B cell (primary cell): ENCODE data around the gene MTHFSD. TPM values are rescaled to one million over a fixed set of nuclear protein-coding genes. Genes with fewer than 3 reads are reported as not detected.

Experiments
- ATAC-seq: fragments of 200-7000 bp; cut with Tn5 transposase; one replicate; pipeline ENCODE4 v1.10.0; 2021; ENCODE audit warnings: low read depth, mild to moderate bottlenecking, moderate number of reproducible peaks, moderate library complexity
- CTCF ChIA-PET: fragments of 350-600 bp; sonication (Branson Sonifier 250); formaldehyde crosslinking; loops from one replicate; lab custom pipeline; 2021; ENCODE audit warnings: antibody characterized with exemption, inconsistent platforms; lab: Charles Lee
- POLR2A ChIA-PET: fragments of 350-600 bp; sonication (Branson Sonifier 250); formaldehyde crosslinking; loops from one replicate; lab custom pipeline; 2021; ENCODE audit warnings: antibody characterized with exemption; lab: Charles Lee
- DNase-seq: peaks from one replicate; pipeline ENCODE4 v3.0.0; 2013
- H2AFZ ChIP-seq: 2 replicates; pipeline ENCODE4 v1.6.1; 2012; ENCODE audit warnings: mild to moderate bottlenecking, low read depth, low read length; ENCODE audit not compliant: insufficient read depth, poor library complexity, severe bottlenecking
- H3K27ac ChIP-seq, 2 donors: 1 replicate in 1 of 2; 2 replicates in 1 of 2; pipeline ENCODE4 v1.5.1; 2012 to 2013; ENCODE audit warnings: low read length in 2 of 2, mild to moderate bottlenecking in 2 of 2, moderate library complexity in 1 of 2
- H3K27me3 ChIP-seq, 4 experiments: fragments of 200-600 bp in 1 of 4; sonication (generic) in 1 of 4; replicated peaks in 1 of 4; 1 replicate in 2 of 4; 2 replicates in 2 of 4; pipeline versions ENCODE4 v1.6.1 to v1.7.0; 2013 to 2016; ENCODE audit warnings: low read length in 3 of 4, mild to moderate bottlenecking in 2 of 4, mixed read lengths in 1 of 4, moderate library complexity in 1 of 4; ENCODE audit not compliant: insufficient read depth in 4 of 4, control insufficient read depth in 3 of 4; ENCODE audit errors: control extremely low read depth in 1 of 4
- H3K36me3 ChIP-seq, 2 experiments: replicated peaks in 1 of 2; 1 replicate in 1 of 2; 2 replicates in 1 of 2; pipeline versions ENCODE4 v1.6.1 to v1.7.1; 2013; ENCODE audit warnings: low read length in 1 of 2; ENCODE audit not compliant: insufficient read depth in 2 of 2, control insufficient read depth in 1 of 2; ENCODE audit errors: control extremely low read depth in 1 of 2, extremely low read depth in 1 of 2
- H3K4me1 ChIP-seq, 2 donors: fragments of 200-600 bp in 1 of 2; sonication (generic) in 1 of 2; 1 replicate in 1 of 2; 2 replicates in 1 of 2; pipeline versions ENCODE4 v1.5.1 to v1.6.1; 2013 to 2017; ENCODE audit warnings: low read length in 2 of 2; ENCODE audit not compliant: control insufficient read depth in 2 of 2, insufficient read depth in 2 of 2
- H3K4me2 ChIP-seq: replicated peaks from 2 replicates; pipeline ENCODE3; 2012; ENCODE audit warnings: mild to moderate bottlenecking, low read depth, low read length; ENCODE audit not compliant: poor library complexity, severe bottlenecking
- H3K4me3 ChIP-seq, 5 experiments: fragments of 200-600 bp in 1 of 5; sonication (generic) in 1 of 5; 1 replicate in 3 of 5; 2 replicates in 2 of 5; pipeline versions ENCODE4 v1.5.1 to v1.7.0; 2011 to 2016; ENCODE audit warnings: low read length in 4 of 5, mild to moderate bottlenecking in 4 of 5, low read depth in 2 of 5, control low read depth in 1 of 5, moderate library complexity in 1 of 5; ENCODE audit not compliant: insufficient read depth in 1 of 5; ENCODE audit errors: control extremely low read depth in 1 of 5, extremely low read depth in 1 of 5
- H3K79me2 ChIP-seq: fragments of 200-600 bp; sonication (generic); one replicate; pipeline ENCODE4 v1.6.0; 2016; ENCODE audit warnings: low read length; ENCODE audit not compliant: control insufficient read depth, insufficient read depth
- H3K9ac ChIP-seq: fragments of 200-600 bp; sonication (generic); 2 replicates; pipeline ENCODE4 v1.6.1; 2017; ENCODE audit warnings: mild to moderate bottlenecking, low read length, moderate library complexity
- H3K9me3 ChIP-seq, 3 donors: one replicate each; pipeline versions ENCODE4 v1.6.1 to v1.7.1; 2013; ENCODE audit warnings: low read length in 2 of 3; ENCODE audit not compliant: control insufficient read depth in 2 of 3, insufficient read depth in 1 of 3; ENCODE audit errors: control extremely low read depth in 1 of 3
- H4K20me1 ChIP-seq: 2 replicates; pipeline ENCODE4 v1.6.0; 2012; ENCODE audit warnings: mild to moderate bottlenecking, low read length; ENCODE audit not compliant: insufficient read depth, control insufficient read depth, poor library complexity, severe bottlenecking
- H3K27ac Mint-ChIP-seq: one replicate; pipeline ENCODE4 v1.8.0; 2021; ENCODE audit warnings: mixed read lengths
- H3K27me3 Mint-ChIP-seq: one replicate; pipeline ENCODE4 v1.8.0; 2021; ENCODE audit warnings: mixed read lengths
- H3K4me1 Mint-ChIP-seq: one replicate; pipeline ENCODE4 v1.8.0; 2021; ENCODE audit warnings: mixed read lengths
- H3K4me3 Mint-ChIP-seq: one replicate; pipeline ENCODE4 v1.8.0; 2021; ENCODE audit warnings: mixed read lengths
- H3K9me3 Mint-ChIP-seq: one replicate; pipeline ENCODE4 v1.8.0; 2022; ENCODE audit warnings: mixed read lengths; ENCODE audit not compliant: insufficient read depth
- EZH2 ChIP-seq: IDR thresholded peaks from 2 replicates; pipeline ENCODE4 v1.6.1; 2012; ENCODE audit warnings: borderline replicate concordance, low read depth, mild to moderate bottlenecking, moderate library complexity, low read length; ENCODE audit not compliant: insufficient read depth, poor library complexity, severe bottlenecking
- WGBS: methylation state at CpG from one replicate; pipeline ENCODE4 v1.1.5; 2013; ENCODE audit warnings: missing lambda C conversion rate; ENCODE audit not compliant: insufficient coverage; 5-methylcytosine and 5-hydroxymethylcytosine counted together
- intact Hi-C: fragments of 100-400 bp; cut with micrococcal nuclease; formaldehyde crosslinking; loops from one replicate; pipeline ENCODE4 v1.10.0; 2022
- polyA plus RNA-seq: library from polyadenylated mRNA; depleted of rRNA; stranded (reverse); fragments of >200 nt; gene quantifications from 2 replicates; pipeline ENCODE4 v1.2.3, GENCODE V29; 2012
- total RNA-seq, 2 donors: library from RNA; stranded (reverse); fragments of 120-200 nt in 1 of 2; gene quantifications; 1 replicate in 1 of 2; 2 replicates in 1 of 2; pipeline versions ENCODE4 v1.2.3 to v1.2.4, GENCODE V29; 2013 to 2022
- TF ChIP-seq, protein P1 (sequence below): fragments of 200-600 bp; IDR thresholded peaks from one replicate; pipeline ENCODE4 v1.8.0; 2022; ENCODE audit warnings: antibody characterized with exemption, mild to moderate bottlenecking

MTHFSD gene
- total and polyA plus RNA-seq, 2 donors (not counting 1 experiment from before 2014, with no cell fraction given): 21.5 to 42.0 TPM

DNA sequence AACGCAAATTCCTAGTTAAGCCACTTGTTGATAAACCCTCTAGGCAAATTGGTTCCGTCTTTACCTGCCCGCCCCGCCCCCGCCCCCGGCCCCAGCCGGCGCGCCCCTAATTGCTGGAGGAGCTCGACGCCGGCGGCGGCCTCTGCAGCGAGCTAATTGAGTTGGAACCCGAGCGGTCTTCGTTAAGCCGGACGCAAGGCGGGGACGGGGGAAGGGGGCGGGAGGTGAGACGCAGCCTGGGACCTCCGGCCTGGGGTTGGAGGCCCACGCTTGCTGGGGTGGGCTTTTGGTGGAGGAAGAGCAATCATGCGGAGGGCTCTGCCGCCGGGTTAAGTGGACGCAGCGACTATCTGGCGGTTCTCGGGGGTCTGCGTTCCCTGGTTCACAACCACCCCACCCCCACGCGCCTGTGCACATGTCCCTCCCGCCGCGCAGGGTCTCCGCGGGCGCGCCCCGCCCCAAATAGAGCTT is 57.4 kb downstream of the MTHFSD start:
- intact Hi-C loops: loop anchor here (5.0 kb wide), 1 partner anchor 580 kb away; no protein-coding TSS in a partner anchor
- H3K27me3 Mint-ChIP-seq: peaks cover 57% of the 10 kb centered on the region

DNA sequence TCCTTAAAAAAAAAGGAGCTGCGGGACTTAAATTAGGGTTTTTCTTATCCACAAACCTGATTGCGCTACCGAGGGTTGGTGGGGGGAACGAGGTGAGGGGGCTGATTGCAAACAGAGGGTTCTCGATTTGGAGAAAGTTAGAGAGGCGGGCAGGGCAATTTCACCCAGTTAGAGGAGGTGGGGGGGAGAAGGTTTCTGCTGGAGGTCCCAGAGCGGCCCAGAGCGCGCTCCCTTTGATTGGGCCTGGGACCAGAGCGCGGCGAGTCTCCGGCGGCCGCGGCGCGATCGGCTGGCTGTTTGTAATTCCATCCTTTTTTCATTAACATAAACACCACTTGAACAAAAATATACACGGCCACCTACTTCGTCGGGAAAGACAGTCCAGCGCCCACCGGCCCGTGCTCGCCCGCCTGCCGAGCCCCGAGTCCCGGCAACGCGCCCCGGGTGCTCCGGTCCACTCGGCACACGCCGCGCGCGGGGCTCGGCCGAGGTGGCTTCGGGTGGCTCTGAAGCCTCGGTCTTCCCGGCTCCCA is 58.0 kb downstream of the MTHFSD start:
- H3K4me2 ChIP-seq: no peak overlapping the region
- peaks cover 0 to 22% (median 0%) of the 10 kb centered on the region in 3 donors for H3K9me3 ChIP-seq
- H3K27ac ChIP-seq: no peak overlapping the region
- H3K36me3 ChIP-seq: no peaks in the 10 kb centered on the region
- POLR2A ChIA-PET: interaction anchor here (0.7 kb wide), 2 partner anchors 145 to 1192 kb away, joined by 4 to 15 read pairs; no protein-coding TSS in a partner anchor
- TF ChIP-seq EZH2: no peak
- TF ChIP-seq, protein P1, sequence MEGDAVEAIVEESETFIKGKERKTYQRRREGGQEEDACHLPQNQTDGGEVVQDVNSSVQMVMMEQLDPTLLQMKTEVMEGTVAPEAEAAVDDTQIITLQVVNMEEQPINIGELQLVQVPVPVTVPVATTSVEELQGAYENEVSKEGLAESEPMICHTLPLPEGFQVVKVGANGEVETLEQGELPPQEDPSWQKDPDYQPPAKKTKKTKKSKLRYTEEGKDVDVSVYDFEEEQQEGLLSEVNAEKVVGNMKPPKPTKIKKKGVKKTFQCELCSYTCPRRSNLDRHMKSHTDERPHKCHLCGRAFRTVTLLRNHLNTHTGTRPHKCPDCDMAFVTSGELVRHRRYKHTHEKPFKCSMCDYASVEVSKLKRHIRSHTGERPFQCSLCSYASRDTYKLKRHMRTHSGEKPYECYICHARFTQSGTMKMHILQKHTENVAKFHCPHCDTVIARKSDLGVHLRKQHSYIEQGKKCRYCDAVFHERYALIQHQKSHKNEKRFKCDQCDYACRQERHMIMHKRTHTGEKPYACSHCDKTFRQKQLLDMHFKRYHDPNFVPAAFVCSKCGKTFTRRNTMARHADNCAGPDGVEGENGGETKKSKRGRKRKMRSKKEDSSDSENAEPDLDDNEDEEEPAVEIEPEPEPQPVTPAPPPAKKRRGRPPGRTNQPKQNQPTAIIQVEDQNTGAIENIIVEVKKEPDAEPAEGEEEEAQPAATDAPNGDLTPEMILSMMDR: no peak
- no peaks in the 10 kb centered on the region for H3K9me3 Mint-ChIP-seq
- ATAC-seq (no peak), DNase-seq (peak; percentile 24)
- H4K20me1 ChIP-seq: no peaks in the 10 kb centered on the region
- CTCF ChIA-PET: no interaction called here
- no peak overlapping the region for H2AFZ ChIP-seq
- H3K4me1 ChIP-seq: peaks cover 0 to 12% of the 10 kb centered on the region in 2 donors
- no peaks in the 10 kb centered on the region for H3K4me1 Mint-ChIP-seq
- H3K4me3 ChIP-seq: no peak overlapping the region
- H3K9ac ChIP-seq: no peak overlapping the region
- intact Hi-C loops: loop anchor here (5.0 kb wide), 1 partner anchor 580 kb away; no protein-coding TSS in a partner anchor
- 12% methylated on average over 44 of the region's 45 CpGs for WGBS
- H3K4me3 Mint-ChIP-seq: no peak overlapping the region
- peaks cover 57% of the 10 kb centered on the region for H3K27me3 Mint-ChIP-seq
- H3K27me3 ChIP-seq: peaks cover 0 to 86% (median 54%) of the 10 kb centered on the region in 4 experiments
- no peaks in the 10 kb centered on the region for H3K79me2 ChIP-seq
- H3K27ac Mint-ChIP-seq: no peak overlapping the region

More for the DNA sequence above, 57.4 kb downstream of the MTHFSD start:
- WGBS: 8% methylated on average over 27 of the region's 44 CpGs
- H3K27ac Mint-ChIP-seq: no peak overlapping the region
- no peak overlapping the region for H3K9ac ChIP-seq
- H3K9me3 ChIP-seq: peaks cover 0 to 22% (median 0%) of the 10 kb centered on the region in 3 donors
- ChIA-PET CTCF (no interaction called here), POLR2A (interaction anchor here (0.7 kb wide), 1 partner anchor 1193 kb away, joined by 4 read pairs; no protein-coding TSS in a partner anchor)
- no peak for DNase-seq
- H3K4me1 ChIP-seq: peaks cover 0 to 17% of the 10 kb centered on the region in 2 donors
- no peak overlapping the region for H3K4me2 ChIP-seq
- H3K27me3 ChIP-seq: peaks cover 0 to 90% (median 55%) of the 10 kb centered on the region in 4 experiments
- H2AFZ ChIP-seq: no peak overlapping the region
- TF ChIP-seq EZH2: no peak
- TF ChIP-seq, protein P1: no peak
- no peaks in the 10 kb centered on the region for H3K36me3 ChIP-seq
- H3K27ac ChIP-seq: no peak overlapping the region
- H3K4me1 Mint-ChIP-seq: no peaks in the 10 kb centered on the region
- no peaks in the 10 kb centered on the region for H3K9me3 Mint-ChIP-seq
- H3K4me3 Mint-ChIP-seq: no peak overlapping the region
- ATAC-seq: no peak
- H4K20me1 ChIP-seq: no peaks in the 10 kb centered on the region
- no peak overlapping the region for H3K4me3 ChIP-seq
- no peaks in the 10 kb centered on the region for H3K79me2 ChIP-seq
